ENCODE results near the gene MIPOL1. TPM values are rescaled to one million over a fixed set of nuclear protein-coding genes. Genes with fewer than 3 reads are reported as not detected.
"Not testable (repeated sequence)": the region's sequence is repeated elsewhere in the genome, so short reads cannot be mapped to it uniquely, and the experiment has no call there.

The MIPOL1 gene
- total and polyA plus RNA-seq, 2 experiments from 2014 or later = 16.6 to 24.8 TPM

- Mint-ChIP-seq H3K36me3 (ENCODE audit: low read depth) (no peaks in the 10 kb centered on the region), H3K27me3 (ENCODE audit: insufficient read depth, low read depth, poor library complexity) (no peaks in the 10 kb centered on the region), H3K4me1 (no peaks in the 10 kb centered on the region), H3K27ac (no peak overlapping the region), H3K4me3 (no peak overlapping the region), H3K9me3 (peaks cover 3% of the 10 kb centered on the region; the same call in 1 of the 3 replicates)
- Histone ChIP-seq H3K27ac (ENCODE audit: low read depth) (no peak overlapping the region), H2AFZ (no peak overlapping the region), H3F3A (replicated peaks; ENCODE audit: low read depth) (no peaks in the 10 kb centered on the region), H3K36me3 (ENCODE audit: insufficient read depth) (no peaks in the 10 kb centered on the region), H3K79me2 (replicated peaks; ENCODE audit: insufficient read depth) (no peaks in the 10 kb centered on the region), H3K4me3 (no peak overlapping the region), H3K4me1 (ENCODE audit: insufficient read depth) (no peaks in the 10 kb centered on the region), H4K20me1 (replicated peaks; ENCODE audit: insufficient read depth) (no peaks in the 10 kb centered on the region), H3K4me2 (no peak overlapping the region), H3K9me2 (ENCODE audit: insufficient read depth) (no peaks in the 10 kb centered on the region), H3K27me3 (ENCODE audit: insufficient read depth) (no peaks in the 10 kb centered on the region)
- DNase-seq (ENCODE audit: low spot score) = no peak
- TF ChIP-seq, protein P1, sequence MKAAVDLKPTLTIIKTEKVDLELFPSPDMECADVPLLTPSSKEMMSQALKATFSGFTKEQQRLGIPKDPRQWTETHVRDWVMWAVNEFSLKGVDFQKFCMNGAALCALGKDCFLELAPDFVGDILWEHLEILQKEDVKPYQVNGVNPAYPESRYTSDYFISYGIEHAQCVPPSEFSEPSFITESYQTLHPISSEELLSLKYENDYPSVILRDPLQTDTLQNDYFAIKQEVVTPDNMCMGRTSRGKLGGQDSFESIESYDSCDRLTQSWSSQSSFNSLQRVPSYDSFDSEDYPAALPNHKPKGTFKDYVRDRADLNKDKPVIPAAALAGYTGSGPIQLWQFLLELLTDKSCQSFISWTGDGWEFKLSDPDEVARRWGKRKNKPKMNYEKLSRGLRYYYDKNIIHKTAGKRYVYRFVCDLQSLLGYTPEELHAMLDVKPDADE (IDR thresholded peaks at IDR 0.05) = no peak
- TF ChIP-seq, protein P2, sequence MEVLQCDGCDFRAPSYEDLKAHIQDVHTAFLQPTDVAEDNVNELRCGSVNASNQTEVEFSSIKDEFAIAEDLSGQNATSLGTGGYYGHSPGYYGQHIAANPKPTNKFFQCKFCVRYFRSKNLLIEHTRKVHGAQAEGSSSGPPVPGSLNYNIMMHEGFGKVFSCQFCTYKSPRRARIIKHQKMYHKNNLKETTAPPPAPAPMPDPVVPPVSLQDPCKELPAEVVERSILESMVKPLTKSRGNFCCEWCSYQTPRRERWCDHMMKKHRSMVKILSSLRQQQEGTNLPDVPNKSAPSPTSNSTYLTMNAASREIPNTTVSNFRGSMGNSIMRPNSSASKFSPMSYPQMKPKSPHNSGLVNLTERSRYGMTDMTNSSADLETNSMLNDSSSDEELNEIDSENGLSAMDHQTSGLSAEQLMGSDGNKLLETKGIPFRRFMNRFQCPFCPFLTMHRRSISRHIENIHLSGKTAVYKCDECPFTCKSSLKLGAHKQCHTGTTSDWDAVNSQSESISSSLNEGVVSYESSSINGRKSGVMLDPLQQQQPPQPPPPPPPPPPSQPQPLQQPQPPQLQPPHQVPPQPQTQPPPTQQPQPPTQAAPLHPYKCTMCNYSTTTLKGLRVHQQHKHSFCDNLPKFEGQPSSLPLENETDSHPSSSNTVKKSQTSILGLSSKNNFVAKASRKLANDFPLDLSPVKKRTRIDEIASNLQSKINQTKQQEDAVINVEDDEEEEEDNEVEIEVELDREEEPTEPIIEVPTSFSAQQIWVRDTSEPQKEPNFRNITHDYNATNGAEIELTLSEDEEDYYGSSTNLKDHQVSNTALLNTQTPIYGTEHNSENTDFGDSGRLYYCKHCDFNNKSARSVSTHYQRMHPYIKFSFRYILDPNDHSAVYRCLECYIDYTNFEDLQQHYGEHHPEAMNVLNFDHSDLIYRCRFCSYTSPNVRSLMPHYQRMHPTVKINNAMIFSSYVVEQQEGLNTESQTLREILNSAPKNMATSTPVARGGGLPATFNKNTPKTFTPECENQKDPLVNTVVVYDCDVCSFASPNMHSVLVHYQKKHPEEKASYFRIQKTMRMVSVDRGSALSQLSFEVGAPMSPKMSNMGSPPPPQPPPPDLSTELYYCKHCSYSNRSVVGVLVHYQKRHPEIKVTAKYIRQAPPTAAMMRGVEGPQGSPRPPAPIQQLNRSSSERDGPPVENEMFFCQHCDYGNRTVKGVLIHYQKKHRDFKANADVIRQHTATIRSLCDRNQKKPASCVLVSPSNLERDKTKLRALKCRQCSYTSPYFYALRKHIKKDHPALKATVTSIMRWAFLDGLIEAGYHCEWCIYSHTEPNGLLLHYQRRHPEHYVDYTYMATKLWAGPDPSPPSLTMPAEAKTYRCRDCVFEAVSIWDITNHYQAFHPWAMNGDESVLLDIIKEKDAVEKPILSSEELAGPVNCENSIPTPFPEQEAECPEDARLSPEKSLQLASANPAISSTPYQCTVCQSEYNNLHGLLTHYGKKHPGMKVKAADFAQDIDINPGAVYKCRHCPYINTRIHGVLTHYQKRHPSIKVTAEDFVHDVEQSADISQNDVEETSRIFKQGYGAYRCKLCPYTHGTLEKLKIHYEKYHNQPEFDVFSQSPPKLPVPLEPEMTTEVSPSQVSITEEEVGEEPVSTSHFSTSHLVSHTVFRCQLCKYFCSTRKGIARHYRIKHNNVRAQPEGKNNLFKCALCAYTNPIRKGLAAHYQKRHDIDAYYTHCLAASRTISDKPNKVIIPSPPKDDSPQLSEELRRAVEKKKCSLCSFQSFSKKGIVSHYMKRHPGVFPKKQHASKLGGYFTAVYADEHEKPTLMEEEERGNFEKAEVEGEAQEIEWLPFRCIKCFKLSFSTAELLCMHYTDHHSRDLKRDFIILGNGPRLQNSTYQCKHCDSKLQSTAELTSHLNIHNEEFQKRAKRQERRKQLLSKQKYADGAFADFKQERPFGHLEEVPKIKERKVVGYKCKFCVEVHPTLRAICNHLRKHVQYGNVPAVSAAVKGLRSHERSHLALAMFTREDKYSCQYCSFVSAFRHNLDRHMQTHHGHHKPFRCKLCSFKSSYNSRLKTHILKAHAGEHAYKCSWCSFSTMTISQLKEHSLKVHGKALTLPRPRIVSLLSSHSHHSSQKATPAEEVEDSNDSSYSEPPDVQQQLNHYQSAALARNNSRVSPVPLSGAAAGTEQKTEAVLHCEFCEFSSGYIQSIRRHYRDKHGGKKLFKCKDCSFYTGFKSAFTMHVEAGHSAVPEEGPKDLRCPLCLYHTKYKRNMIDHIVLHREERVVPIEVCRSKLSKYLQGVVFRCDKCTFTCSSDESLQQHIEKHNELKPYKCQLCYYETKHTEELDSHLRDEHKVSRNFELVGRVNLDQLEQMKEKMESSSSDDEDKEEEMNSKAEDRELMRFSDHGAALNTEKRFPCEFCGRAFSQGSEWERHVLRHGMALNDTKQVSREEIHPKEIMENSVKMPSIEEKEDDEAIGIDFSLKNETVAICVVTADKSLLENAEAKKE (CRISPR knock-in tag; IDR thresholded peaks at IDR 0.05) = no peak
- no peak for TF ChIP-seq REST (IDR thresholded peaks at IDR 0.05; ENCODE audit: unreplicated experiment)
- TF ChIP-seq CREB1 (CRISPR knock-in tag; IDR thresholded peaks at IDR 0.05; ENCODE audit: low read depth) = no peak
- TF ChIP-seq JUNB (IDR thresholded peaks at IDR 0.05; ENCODE audit: unreplicated experiment) = no peak
- ATAC-seq = no peak
Measured at GRCh38 chr14:37179896-37180502, 17.7 kb upstream of the MIPOL1 start.

DNA sequence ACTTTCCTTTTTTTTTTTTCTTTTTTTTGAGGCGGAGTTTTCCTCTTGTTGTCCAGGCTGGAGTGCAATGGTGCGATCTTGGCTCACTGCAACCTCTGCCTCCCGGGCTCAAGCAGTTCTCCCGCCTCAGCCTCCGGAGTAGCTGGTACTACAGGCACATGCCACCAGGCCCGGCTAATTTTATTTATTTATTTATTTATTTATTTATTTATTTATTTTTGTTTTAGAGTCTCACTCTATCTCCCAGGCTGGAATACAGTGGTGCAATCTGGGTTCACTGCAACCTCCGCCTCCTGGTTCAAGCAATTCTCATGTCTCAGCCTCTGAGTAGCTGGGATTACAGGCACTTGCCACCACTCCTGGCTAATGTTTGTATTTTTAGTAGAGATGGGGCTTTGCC is 16.9 kb upstream of the MIPOL1 start:
- not testable (repeated sequence) for ATAC-seq; H3K27ac Mint-ChIP-seq; H3K27me3 Mint-ChIP-seq (ENCODE audit: insufficient read depth, low read depth, poor library complexity)

More for the DNA sequence above, 16.9 kb upstream of the MIPOL1 start:
- H3K9me3 Mint-ChIP-seq; H3K4me3 ChIP-seq; H3K4me1 ChIP-seq (ENCODE audit: insufficient read depth); H3K27ac ChIP-seq (ENCODE audit: low read depth); H4K20me1 ChIP-seq (replicated peaks; ENCODE audit: insufficient read depth); H3K27me3 ChIP-seq (ENCODE audit: insufficient read depth); H3K79me2 ChIP-seq (replicated peaks; ENCODE audit: insufficient read depth); H3F3A ChIP-seq (replicated peaks; ENCODE audit: low read depth); DNase-seq (ENCODE audit: low spot score); H3K9me2 ChIP-seq (ENCODE audit: insufficient read depth); H3K4me3 Mint-ChIP-seq; H3K4me1 Mint-ChIP-seq; H3K4me2 ChIP-seq; H3K36me3 Mint-ChIP-seq (ENCODE audit: low read depth); H3K36me3 ChIP-seq (ENCODE audit: insufficient read depth): not testable (repeated sequence)
- H2AFZ ChIP-seq = 0 out of 2 replicates have a peak overlapping the region, but pooled peaks have one; percentile 20

Measured in GM23338 (cell line).